Middle frontal gyrus (tissue), 1 donor: ENCODE results near the gene TFPI.
"Not testable (repeated sequence)": the region's sequence is repeated elsewhere in the genome, so short reads cannot be mapped to it uniquely, and the experiment has no call there.

Source experiments
- DNase-seq: peaks from one replicate; pipeline ENCODE4 v3.0.0-alpha.2; 2015; ENCODE audit warnings: low spot score; ENCODE audit errors: extremely low spot score

Gene TFPI

DNA sequence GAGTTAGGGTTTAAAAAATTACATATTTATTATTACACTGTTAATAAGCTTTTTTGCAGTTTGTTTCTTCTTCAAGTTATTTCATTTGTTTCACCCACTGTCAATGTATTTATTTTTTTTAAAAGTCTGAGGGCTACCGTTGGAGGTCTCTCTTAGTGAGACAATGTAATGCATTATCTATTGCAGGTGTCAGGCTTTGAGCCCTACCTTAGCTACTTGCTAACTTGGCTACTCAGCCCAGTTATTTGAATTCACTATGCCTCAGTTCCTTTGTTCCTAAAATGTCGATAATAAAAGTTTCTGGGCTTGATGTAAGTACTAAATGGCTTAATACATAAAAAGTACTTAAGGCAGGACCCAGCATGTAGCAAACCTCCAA, 458 bp upstream of the TFPI start:
- DNase-seq = no peak

DNA sequence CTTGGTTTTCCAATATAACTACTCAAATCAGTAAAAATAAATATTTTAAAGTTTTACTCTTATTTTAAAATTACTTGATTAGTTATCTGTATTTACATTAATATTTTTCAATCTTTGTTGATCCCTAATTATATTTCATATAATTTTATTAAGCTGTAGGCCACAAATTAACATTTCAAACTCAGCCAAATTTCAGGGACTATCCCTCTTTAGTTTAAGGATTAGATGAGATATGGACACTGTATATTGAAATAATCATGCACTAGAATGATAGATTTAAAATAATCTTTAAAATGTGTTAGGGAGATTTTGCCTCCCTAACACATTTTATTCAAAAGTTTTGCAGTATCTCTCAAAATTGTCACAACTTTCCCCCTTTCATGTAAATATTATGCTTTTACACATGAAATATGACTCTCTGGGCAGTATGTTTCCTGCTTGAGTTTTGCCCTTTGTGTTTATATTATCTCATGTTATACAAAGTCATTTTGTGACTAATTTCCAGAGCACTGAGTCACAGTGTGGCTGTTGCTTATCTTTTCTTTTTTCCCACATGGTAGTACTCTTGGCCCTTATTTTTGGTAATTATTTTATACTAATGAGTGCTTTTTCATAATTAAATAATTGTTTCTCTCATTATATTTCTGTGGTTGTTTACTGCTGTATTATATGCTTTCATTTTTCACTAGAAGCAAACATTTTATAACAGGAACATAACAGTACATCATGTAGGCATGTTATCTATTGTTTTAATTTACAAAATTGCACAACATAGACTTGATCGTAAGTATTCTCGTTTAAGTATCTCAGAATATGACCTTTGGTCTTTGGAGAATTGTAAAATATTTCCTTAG, 1.2 kb downstream of the TFPI start:
- no peak for DNase-seq

GRCh38 chr2:187552381-187552780, 1.9 kb downstream of the TFPI start:
- no peak for DNase-seq

- DNase-seq = no peak
These were observed 3.4 kb downstream of the TFPI start for GRCh38 chr2:187550857-187551256.

DNA sequence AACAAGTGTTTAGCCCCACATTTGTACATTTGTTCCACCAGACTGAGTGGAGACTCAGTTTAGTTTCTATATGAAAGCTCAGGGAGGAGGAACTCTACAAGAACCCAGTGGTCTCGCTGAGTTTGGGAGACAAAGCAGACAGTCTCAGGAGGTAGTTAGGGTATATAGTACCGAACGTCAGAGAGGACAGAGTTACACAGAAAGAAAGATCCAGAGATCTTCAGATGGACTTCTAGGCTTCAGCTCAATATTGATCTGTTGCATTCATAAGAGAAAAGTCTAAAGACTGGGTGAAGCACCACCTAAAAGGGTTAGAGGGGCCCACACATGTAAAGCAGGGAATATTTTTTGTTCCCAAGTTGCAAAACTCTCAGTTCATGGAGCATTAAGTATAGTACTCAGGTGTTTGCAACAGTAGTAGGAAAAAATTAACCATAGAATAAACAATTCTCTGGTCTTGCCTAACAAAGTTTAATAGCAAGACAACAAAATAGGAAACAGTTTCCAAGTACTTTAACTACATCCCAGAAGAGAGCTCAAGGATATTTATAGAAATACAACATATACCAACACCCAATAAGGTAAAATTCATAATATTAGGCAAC, 4.2 kb downstream of the TFPI start:
- no peak for DNase-seq

GRCh38 chr2:187549193-187549592, 5.0 kb downstream of the TFPI start:
- no peak for DNase-seq

DNA sequence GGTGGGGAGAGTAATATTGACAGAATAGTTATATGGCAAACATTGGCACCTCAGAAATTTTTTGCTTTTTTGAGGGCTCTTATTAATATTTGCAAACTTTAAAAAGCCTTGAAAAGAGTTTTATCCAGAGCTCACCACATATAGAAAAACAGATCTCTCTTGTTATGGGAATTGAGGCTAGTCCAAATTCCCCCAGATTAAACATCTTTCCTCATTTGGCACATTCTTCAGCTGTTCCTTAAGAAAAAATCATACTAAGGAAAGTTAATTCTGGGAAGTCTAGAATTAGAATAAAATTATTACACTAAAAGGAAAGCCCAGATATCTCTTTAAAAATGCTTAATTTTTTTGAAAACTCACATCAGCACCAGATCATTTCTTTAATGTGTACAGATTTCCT, 5.6 kb downstream of the TFPI start:
- no peak for DNase-seq

DNA sequence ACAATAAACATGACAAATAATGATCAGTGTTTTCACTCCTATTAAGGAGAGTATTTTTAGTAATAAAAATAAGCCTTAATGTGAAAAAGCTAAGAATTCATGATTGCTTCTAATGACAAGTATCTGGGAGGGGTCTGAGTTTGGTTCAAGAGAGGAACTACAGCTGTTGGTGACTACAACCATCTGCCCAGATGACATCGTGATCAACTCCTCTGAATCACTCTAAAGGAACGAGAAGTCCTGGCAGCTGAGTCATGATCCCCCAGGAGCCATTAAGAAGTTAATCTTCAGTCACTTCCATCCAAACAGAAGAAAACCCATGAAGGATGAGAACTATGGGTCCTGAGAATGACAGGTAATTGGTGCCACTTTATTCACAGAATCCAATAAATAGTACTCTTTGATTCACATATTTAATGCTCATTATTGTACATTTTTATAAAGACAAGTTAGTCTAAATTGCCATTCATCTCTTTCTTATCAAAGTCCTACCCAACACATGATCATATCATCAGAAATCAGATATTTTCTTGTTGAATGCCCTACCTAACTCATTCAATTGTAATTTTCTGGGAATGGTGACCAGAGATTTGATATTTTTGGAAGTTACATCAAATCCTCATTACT, 6.8 kb downstream of the TFPI start:
- DNase-seq = no peak

- DNase-seq = no peak
These were observed 7.4 kb downstream of the TFPI start for GRCh38 chr2:187546762-187547333.

DNA sequence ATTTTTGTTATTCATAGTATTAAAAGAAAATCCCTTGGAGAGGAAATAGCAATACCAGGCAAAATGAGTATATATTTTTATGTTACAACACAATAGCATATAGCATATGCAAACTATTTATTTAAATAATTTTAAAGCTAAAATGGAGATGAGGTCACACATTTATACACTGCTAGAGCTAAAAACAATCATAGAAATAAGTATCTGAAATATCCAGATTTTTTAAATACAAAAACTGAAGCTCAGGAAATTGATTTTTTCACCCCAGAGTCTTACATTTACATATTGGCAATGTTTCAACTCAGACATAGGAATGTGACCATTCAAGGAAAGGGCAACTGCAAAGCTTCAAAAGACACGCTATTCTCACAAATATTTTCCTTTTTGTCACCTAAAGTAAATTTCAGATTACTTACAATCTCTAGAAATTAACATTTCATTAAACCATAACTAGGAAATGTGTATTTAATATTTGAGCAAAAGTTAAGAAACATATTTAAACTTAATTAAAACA, 8.9 kb downstream of the TFPI start:
- no peak for DNase-seq

DNA sequence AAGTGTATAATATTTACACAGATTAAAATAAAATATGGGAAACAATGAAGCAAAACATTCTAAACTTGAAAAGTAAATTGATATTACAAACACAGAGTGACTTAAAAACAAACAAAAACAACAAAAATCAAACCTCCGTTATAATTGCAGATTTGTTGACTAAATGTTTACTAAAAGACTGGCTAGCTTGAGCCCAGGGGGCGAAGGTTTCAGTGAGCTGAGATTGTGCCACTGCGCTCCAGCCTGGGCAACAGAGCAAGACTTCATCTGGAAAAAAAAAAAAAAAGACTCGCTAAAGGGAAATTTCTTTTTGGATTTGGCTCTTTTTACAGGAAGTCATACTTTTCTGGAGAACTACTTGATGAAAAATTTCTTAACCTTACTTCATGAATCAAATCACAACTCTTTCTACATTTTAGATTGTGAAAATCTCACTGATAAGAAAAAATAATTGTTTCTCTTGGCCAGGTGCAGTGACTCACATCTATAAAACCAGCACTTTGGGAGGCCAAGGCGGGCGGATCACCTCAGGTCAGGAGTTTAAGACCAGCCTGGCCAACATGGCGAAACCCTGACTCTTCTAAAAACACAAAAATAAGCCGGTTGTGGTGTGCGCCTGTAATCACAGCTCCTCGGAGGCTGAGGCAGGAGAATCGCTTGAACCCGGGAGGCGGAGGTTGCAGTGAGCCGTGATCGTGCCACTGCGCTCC, 9.7 kb downstream of the TFPI start:
- DNase-seq = no peak

DNA sequence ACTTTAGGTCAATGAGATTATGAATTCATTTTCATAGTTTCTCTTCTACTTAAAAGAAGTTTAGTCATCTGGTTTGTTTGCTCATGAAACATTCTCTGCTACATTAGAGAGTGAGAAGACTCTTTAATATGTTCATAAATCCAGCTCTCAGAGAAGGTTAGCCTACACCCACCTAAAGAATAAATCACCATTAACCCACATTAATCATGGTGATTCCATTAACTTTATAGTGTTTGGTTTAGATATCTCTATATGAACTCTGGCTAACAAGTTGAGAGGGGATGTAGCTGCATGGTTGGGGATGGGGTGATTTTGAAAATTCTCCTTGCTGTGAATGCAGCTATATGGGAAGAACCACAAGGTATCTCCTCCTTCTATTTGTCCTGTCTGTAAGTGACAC, 10.7 kb downstream of the TFPI start:
- DNase-seq = no peak

- no peak for DNase-seq
These were observed 12.1 kb downstream of the TFPI start for GRCh38 chr2:187542123-187542522.

DNA sequence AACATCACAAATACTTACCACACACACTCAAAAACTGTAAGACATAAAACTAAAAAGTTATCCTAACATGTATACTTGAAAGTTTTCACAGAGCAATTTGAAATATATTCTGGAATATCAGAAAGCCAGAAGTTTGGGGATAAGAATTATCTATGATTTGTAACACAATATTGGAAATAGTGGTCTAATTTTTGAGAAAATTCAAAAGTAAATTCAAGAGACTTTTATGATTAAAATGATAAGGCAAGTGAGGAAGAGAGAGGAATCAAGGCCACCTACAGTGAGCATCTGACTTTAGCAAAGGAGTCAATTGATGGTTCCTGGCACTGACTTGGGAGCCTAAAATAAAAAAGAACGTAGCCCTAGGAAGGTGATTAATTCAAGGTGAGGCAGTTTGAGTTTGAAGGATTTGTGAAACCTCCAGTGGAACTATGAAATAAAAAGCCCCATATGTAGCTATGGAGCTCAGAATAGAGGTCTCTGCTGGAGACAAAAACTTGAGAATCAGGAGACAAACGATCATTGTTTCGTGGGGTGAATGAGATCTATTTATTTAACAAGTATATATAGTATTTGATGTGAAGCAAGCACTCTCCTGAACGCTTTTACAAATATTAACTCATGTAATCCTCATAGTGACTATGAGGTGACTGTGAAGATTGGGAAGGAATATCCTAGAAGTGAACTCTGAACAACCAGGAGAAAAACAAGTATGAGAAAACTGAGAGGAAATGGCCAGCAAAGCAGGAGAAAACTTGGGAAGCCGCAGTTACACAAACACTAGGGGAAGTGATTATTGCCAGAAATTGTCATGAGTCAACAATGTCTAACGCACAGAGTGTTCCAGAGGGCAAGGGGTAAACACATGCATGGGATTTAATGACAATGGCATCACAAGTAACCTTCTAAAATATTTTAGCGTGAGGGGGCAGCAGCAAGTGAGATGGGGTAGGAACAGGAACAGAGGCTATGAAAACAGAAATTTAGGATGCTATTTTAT, 12.8 kb downstream of the TFPI start:
- DNase-seq = no peak

GRCh38 chr2:187538222-187538621, 16.0 kb downstream of the TFPI start:
- DNase-seq = not testable (repeated sequence)

DNA sequence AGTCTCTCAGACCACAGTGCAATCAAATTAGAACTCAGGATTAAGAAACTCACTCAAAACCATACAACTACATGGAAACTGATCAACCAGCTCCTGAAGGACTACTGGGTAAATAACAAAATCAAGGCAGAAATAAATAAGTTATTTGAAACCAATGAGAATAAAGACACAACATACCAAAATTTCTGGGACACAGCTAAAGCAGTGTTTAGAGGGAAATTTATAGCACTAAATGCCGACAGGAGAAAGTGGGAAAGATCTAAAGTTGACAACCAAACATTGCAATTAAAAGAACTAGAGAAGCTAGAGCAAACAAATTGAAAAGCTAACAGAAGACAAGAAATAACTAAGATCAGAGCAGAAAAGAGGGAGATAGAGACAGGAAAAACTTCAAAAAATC, 18.9 kb downstream of the TFPI start:
- not testable (repeated sequence) for DNase-seq

GRCh38 chr2:187532333-187533120, 21.7 kb downstream of the TFPI start:
- no peak for DNase-seq

GRCh38 chr2:187529977-187530721, 24.1 kb downstream of the TFPI start:
- DNase-seq = no peak
